Occipital lobe (tissue), 2 donors: ENCODE results near the gene CAMK1D. TPM values are rescaled to one million over a fixed set of nuclear protein-coding genes. Genes with fewer than 3 reads are reported as not detected.

Experiments
- DNase-seq: peaks from one replicate; lab custom pipeline; 2025; lab: John Stamatoyannopoulos, UW
- total RNA-seq: library from RNA; depleted of rRNA; stranded (reverse); fragments of >200 nt; gene quantifications from one replicate; pipeline ENCODE4 v1.2.3, GENCODE V29; 2014

CAMK1D gene
- total RNA-seq, 1 donor from 2014 or later = 18.9 TPM

DNA sequence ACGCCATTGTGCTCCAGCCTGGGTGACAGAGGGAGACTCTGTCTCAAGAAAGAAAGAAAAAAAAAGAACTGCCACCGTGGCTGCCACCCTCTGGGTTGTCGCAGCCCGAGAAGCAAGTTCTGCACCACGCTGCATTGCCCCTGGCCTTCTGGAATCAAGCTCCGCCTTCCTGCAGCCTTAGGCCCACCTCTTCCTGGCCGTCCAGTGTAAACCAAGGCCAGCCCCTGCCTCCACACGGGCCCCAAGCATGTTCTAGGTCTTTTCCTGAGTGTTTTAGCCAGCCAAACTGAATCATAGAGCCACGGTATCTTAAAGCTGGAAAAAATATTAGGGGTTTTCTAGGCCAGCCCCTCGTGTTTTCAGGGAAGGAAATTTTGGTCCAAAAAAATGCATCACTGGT lies 463.2 kb downstream of the CAMK1D start:
- DNase-seq = no peak

DNA sequence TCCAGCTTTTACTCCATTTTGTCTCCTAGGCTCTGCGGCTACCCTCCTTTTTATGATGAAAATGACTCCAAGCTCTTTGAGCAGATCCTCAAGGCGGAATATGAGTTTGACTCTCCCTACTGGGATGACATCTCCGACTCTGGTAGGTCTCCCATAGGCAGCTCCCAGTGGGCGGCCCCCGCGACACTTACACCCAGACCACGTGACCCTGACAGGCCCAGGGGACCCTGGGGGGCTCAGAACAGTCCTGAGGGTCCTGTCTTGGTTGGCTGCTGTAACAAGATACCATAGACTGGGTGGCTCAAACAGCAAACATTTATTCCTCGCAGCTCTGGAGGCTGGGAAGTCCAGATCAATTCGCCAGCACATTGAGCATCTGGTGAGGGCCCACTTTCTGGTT lies 464.8 kb downstream of the CAMK1D start:
- no peak for DNase-seq

DNA sequence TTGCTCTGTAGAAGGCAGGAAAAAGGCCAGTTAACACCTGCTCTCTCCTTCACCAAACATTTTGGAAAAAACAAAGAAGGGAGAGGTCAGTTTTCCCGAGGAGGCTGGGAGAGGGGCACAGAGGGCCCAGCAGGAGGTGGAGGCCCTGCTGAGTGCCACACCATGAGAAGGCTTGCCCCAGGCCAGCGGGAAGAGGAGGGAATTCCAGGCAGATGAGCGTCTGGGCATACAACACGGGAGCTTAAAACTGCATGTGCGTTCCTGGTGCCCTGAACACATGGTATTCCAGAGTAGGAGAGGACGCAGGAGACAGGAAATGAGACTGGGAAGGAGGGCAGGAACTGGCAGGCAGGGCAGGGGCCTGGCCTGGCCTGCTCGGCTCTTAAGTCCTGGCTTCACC lies 469.7 kb downstream of the CAMK1D start:
- DNase-seq = no peak

DNA sequence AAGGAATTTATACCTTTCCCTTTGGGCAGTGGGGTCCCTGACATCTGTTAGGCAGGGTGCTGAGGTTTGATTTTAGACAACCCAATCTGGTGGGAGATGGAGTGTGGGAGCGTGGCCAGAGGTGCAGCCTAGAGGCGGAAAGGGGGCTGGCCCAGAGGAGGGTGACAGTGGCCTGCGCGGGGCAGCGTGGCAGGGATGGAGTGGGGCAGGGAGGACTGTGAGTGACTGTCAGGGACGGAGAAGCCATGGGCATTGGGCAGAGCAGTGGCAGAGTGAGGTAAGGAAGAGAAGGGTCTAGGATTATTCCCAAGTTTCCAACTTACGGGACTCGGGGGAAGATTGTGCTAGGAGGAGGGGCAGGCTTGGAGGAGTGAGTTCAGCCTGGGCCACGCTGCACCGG lies 470.3 kb downstream of the CAMK1D start:
- DNase-seq = no peak

DNA sequence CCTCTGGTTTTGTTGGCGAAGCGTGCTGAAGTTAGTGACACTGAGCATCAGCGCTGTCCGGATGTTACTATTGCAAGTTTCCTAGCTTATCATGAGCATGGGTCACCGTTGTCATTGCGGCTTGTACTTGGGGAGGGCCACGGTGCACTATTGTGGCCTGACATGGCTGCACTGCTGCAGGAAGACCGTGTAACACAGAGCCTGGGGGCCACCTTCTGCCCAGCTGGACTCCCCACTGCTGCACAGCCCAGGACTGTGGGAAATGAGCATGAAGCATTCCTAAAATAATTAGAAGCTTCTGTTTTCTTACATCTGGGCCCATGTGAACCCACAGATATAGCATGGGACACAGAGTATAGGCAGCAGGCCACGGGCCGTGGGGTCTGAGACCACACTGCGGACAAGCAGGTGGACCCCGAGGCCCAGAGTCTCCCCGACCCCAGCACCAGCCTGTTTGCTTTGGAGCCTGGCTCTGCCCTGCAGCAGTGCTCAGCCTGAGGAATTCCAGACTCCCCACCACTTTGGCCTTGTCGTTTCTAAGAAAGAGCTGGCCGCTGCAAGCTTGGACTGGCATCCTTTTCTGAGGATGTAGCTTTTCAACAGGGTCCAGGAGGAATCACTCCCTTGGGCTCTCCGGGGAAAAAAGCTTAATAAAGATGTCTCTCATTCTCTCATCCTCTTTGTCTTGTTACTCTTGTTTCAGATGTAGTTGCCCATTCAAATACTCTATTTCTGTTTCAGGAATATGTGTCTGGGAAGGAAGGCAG lies 473.0 kb downstream of the CAMK1D start:
- DNase-seq = no peak

DNA sequence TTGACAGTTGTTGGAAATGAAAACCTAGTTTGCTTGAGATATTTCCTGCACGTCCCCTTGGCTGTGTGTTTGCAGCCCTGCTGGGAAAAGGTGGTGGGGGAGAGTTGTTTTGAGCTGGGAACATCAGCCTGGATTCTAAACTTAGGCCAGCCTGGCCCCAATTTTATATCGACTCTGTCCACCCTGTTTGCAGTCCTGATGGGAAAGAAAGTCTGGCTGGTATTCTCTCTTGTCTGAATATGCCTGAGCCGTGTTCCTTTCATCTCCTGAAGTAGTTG lies 473.5 kb downstream of the CAMK1D start:
- no peak for DNase-seq

DNA sequence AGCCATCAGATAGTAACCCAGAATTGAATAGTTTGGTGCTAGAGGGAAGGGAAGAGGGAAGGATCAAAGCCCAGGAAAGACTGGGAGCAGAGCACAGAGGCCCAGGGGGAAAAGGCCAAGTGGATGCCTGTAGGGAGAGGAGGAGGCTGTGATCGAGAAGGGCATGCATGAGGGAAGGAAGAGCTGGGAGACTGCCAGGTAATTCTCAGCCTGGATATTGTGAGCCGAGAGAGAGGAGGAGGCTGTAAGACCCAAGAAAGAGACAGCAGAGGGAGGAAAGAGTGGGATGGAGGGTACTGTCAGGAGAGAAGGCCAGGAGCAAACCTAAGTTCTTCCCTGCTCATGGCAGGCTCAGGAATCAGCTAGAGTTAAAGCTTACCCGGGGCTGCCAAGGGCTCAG lies 474.0 kb downstream of the CAMK1D start:
- no peak for DNase-seq

DNA sequence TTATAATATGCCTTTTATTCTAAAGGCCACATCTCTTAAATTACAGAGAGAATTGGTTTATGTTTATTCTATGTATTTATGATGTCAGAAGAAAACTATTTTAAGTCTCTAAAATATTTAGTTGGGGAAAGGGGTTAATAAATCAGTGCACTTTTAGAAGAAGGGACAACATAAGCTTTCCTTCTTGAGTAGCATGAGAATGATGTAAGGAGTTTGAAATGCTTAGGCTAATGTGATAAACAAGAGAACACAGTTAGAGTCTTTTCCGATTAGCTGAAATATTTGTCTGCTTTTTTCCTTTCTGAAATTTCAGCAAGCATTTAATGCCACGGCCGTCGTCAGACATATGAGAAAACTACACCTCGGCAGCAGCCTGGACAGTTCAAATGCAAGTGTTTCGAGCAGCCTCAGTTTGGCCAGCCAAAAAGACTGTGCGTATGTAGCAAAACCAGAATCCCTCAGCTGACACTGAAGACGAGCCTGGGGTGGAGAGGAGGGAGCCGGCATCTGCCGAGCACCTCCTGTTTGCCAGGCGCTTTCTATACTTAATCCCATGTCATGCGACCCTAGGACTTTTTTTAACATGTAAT lies 476.0 kb downstream of the CAMK1D start:
- no peak for DNase-seq

DNA sequence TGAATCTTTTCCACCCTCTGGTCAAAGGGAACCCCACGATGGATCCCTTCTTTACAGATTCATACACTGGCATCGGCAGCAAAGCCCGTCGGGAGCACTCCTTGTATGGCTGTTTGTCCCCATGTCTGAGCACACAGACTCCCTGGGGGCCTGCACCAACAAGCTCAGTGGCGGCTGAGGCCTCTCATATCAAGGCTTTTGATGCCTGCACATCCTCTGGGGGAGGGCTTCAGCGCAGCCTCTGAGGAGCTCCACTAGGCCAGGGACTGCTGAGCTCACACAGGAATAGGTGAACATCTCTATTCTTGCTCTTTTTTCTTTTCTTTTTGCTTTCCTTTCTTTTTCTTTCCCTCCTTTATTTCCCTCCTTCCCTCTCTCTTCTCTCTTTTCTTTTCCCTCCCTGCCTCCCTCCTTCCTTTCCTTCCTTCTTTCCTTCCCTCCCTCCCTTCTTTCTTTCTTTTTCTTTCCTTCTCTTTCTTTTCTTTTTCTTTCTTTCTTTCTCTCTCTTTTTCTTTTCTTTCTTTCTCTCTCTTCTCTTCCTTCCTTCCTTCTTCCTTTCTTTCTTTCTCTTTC lies 477.5 kb downstream of the CAMK1D start:
- no peak for DNase-seq

DNA sequence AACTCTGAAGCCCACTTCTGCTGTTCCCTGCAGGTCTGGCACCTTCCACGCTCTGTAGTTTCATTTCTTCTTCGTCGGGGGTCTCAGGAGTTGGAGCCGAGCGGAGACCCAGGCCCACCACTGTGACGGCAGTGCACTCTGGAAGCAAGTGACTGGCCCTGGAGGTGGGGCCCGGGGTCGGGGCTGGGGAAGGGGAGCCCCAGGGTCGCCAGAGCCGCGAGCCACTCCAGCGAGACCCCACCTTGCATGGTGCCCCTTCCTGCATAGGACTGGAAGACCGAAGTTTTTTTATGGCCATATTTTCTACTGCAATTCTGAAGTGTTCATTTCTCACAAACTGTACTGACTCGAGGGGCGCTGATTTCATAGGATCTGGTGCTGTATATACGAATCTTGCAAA lies 479.4 kb downstream of the CAMK1D start:
- no peak for DNase-seq

DNA sequence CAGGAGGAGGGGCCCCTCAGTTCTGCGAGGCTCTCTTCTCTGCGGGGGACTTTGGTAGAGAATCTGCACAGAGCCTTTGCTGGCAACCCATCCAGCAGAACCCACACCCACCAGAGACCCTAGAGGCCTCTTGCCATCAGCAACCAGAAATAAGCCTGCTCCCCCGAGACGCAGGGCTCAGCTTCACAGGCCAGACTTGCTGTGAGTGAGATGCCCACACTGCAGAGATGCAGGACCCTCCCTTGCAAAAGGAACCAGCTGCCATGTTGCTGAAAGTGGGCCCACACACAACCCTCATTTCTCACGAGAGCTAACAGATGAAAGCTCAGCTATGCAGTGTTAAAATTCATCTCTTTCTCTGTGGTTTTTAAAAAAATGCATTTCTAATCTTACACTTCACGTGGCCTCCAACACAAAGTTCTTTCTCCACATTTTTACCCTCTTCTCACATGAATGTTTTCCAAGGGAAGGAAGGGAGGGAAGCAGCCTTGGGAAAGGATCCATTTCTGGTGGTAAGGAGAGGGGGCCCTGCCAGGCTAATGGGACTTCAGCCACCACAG lies 480.6 kb downstream of the CAMK1D start:
- no peak for DNase-seq

DNA sequence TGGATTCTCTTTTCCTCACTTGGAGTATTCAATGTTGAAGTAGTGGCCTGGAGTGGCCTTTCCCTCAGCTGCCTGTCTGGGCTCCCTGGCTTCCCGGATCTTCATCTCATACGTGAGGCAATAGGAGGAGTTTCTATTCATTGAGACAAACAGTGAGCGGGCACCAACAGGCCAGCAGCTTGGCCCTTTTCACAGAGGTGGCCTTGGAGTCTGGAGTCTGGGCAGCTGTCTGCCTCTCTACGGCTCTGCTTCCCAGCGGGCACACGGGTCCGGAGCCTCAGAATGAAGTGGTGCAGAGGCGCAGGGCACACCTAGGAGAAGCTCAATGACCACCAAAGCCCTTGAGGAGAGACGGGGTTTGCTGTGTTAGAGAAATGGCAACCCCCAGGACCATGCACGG lies 482.7 kb downstream of the CAMK1D start:
- DNase-seq = no peak

DNA sequence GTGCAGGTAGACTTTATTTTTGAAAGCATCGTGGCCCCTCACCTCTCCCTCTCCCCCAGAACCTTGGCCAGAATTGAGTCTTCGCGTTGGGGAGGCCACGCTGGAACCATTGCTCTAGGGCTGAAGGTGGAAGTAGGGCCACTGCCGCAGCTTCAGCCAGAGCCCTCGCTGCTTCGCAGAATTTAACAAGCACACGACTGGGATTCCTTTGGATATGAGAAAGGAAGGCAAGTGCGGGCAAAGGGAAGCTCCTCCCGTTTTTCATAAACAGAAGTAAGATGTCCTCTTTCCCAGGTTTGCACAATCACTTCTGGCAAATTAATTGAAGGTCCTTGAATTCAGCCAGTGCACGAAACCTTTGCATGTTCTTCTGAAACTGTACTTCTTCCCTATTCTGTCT lies 484.1 kb downstream of the CAMK1D start:
- DNase-seq = no peak

DNA sequence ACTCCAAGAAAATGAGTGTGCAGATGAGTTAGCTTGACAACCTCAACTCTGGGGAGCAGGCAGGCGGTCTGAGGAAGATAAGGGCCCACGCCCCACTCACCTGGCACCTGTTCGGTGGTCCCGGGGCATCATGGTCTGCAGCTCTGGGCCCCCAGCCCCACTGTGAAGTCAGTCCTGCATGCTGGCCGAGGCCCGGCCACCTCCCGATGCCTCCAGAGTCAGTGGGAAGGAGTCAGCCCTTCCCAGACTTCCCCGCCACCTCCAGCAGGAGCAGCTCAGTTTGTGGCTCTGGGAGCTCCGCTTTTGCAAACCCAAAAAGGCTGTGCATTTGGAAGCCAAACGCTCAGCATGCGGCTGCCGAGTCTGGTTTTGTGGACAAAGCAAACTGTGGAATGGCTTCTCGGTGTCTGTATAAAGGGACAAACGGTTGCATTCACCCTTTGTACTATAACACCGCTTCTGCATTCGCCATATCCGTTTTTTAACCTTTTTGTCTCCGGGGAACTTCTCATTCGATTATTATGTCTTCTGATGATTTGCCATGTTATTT lies 484.8 kb downstream of the CAMK1D start:
- no peak for DNase-seq

DNA sequence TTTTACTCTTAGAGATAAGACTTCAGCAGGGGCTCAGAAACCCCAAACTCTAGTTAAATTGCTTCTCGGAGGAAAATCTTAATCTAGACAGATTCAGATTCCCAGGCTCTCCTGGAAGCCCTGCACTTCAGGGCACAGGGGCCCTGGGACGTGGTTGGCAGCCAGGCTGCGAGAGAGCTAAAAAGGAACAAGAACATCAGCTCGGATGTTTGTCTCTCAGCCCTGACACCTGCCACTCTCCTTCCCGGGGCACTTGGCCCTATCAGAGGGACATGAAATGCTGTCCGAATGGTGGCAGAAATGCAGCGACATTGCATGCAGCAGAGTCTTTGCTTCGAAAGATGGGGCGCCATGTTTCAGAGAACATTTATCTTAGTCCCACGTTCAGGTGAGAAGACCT lies 485.4 kb downstream of the CAMK1D start:
- no peak for DNase-seq

DNA sequence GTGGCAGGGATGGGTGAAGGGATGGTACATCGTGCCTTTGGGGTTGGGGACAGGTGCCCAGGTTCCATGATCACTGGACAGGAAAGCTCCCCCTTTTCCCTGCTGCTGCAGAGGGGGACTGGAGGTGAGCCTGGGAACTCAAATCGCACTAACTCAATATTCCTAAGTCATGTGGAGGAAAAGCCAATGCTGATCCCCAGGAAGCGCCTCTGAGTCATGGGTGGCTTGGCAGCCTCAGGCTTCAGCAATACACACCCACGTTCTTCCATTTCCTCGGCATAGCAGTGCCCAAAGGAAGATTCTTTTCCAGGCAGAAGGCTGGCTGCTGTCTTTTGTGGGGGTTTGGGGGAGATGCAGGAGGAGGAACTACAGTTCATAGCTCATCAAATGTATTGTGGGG lies 486.4 kb downstream of the CAMK1D start:
- DNase-seq = peak; percentile 38

DNA sequence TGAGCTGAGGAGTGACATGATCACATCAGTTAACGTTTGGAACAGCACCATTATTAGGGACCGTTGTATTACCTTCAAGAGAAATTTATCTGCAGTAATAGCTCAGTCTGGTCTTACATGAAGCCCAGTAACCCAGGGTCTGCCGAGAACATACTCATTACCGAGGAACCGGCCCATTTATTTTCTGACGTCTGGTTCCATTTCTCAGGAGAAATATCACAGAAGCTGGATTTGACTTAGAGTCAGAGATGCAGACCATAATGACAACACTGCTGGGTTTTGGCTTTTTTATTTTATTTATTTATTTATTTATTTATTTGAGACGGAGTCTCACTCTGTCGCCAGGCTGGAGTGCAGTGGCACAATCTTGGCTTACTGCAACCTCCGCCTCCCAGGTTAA lies 489.0 kb downstream of the CAMK1D start:
- no peak for DNase-seq

DNA sequence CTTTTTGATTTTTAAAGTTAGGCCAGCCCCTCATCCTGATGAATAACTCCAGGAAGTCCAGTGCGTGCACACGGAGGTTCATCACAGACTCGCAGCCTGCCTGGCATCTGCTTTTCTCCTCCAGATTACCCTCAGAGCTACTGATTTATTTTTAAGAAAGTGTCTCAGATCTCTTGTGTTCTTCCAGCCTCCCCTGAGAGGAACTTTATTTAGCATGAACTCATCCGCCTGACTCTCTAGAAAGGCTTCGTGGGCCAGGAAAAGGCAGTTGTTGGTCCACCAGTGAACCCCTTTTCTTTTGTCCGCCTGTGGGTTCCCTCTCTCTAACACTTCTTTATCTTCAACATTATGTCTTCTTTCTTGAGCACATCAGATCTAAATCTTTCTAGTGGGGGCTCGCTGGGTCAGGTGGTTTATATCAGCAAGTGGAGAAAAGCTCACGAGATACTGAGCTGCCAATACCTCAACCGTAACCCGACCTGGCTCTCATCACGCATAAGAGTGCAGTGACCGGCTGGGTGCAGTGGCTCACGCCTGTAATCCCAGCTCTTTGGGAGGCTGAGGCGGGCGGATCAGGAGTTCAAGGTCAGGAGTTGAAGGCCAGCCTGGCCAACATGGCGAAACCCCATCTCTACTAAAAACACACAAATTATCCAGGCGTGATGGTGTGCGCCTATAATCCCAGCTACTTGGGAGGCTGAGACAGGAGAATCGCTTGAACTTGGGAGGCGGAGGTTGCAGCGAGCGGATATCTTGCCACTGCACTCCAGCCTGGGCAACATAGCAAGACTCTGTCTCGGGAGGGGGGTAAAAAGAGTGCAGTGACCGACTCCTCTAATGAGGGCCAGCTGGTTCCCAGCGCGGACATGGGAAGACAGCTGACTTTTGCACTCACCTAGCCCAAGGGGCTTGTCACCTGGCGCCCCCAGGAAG lies 489.9 kb downstream of the CAMK1D start:
- DNase-seq = no peak

DNA sequence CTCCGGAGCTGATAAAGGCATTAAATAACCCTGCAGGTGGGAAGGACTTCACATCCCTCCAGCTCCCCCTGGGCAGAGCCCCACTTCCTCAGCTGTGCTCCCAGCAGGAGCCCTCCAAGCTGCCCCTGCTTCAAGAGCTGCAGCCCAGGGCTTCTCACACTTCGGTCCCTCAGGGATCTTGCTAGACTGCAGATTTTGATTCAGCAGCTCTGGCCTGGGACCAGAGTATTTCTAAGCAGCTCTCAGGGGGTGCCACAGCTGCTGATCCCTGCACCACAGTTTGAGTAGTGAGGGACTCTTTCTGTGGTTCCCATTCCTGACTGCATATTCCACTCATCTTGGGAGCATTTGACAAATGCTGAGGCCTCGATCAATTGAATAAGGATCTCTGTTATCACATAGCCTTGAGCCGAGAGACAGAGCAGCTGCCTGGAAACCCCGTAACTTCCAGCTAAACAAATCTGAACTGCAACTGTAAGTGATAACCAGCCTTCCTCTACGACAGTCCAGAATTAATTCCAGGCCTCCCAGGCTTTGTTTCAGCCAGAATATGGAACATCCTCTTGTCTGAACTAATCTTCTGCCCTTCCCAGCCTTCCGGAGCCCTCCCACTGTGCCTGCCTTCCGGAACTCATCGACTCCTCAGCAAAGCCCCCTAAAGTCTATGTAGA lies 490.7 kb downstream of the CAMK1D start:
- DNase-seq = no peak

DNA sequence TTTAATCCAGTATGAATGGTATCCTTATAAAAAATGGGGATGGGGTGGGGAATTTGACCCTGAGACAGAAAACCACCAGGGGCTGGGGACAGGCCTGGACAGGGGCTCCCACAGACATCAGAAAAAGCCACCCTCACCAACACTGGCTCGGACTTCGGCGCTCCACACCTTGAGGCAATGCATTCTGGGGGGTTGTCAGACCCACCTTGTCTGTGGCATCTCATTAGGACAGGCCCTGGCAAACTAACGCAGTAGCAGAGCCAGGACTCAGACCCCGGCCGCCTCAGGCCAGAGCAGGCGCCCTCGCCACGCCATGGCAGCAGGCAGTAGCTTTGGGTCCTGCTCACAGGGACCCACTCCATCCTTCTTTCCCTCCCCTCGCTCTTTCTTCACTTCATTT lies 492.1 kb downstream of the CAMK1D start:
- no peak for DNase-seq

DNA sequence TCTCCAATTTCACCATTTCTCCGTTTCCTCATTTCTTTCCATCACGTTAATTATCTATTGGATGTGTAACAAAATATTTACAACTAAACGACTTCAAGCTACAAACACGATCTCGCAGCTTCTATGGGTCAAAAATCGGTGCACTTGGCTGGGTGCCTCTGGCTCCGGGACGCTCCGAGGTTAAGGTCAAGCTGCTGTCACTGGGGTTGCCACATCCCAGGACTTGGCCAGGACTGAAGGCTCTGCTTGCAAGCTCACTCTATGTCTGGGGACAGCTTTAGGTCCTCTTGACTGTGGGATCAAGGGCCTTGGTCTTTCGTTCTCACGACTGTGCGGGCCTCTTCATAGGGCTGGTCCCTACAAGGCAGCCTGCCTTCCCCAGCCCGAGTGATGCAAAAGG lies 492.5 kb downstream of the CAMK1D start:
- no peak for DNase-seq
